Stimulated activated naive CD4-positive, alpha-beta T cell treated with Interleukin-2 at 50 U/mL for 16 hours (primary cell): ENCODE data around the gene PRSS57.
"Not testable (repeated sequence)": the region's sequence is repeated elsewhere in the genome, so short reads cannot be mapped to it uniquely, and the experiment has no call there.

Experiments used
- DNase-seq: peaks from one replicate; lab custom pipeline; 2025; lab: John Stamatoyannopoulos, UW

The PRSS57 gene

DNA sequence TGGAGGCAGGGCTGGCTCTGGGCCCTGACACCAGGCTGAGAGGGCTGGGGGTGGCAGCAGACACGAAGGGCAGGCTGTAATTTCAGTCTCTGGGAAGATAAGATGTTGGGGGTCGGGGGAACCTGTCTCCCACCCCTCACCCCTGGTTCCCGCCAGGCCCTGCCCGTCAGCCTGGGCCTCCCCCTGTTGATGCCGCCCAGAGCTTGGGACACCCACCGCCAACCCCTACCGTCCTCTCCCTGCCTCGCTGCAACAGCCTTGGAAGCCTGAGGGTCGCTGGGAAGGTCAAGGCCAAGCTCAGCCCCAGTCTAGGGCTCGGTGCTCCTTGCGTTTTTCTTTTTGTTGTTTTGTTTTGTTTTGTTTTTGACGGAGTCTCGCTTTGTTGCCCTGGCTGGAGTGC lies 28.0 kb upstream of the PRSS57 start:
- DNase-seq, result no peak

GRCh38 chr19:722553-723101 lies 27.4 kb upstream of the PRSS57 start:
- no peak for DNase-seq

- DNase-seq, result no peak
Measured at GRCh38 chr19:720345-721160, 25.3 kb upstream of the PRSS57 start.

- DNase-seq, result no peak
Measured at GRCh38 chr19:719636-720344, 24.5 kb upstream of the PRSS57 start.

- no peak for DNase-seq
Measured at GRCh38 chr19:718991-719512, 23.8 kb upstream of the PRSS57 start.

DNA sequence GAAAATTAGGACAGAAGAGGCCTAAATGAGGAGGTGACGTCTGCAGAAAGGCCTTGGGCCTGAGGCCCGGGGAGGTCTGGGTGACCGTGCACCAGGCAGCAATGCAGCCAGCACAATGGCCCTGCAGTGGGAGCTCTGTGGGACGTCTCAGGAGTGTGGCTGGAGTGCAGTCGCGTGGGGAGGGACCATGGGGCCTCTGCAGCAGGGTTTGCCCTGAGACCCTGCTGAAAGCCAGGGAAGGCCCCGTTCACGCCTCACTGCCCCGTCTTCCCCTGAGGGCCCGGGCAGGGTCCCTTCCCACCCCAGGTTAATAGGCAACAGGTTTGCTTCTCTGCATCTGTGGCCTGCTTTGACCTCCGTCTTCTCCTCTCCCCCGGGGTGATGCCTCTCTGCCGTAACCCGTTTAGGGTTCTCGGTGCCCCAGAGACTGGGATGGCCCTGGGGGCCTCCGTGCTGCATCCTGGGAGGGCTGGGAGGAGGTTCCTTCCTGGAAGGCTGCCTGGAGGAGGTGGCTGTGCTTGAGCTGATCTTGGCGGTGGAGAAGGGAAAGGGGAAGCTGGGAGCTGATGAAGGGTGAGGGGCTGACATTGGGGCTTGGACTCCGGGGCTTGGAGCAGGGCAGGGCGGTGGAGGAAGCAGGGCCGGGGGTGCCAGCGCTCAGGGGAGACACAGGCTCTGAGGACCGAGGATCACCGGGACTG lies 23.1 kb upstream of the PRSS57 start:
- DNase-seq, result no peak

GRCh38 chr19:715347-715746 lies 20.1 kb upstream of the PRSS57 start:
- DNase-seq, result no peak

DNA sequence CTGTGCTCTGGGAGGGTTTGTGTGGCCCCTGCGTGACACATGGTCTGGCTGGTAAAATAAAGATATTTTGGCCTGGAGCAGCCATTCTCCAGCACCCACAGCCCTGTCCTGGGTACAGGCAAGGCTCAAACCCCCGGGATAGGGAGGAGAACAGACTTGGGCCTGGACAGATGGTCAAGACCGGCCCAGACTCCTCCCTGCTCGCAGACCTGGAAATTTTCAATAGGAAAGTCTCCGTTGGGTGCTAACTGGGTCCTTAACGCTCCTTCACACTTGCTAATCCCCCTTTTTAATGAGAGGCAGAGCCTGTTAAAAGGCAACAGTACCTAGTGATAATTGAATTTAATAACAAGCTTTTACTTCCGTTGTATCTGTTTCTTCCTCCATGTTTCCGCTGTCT lies 16.0 kb upstream of the PRSS57 start:
- DNase-seq, result no peak

- DNase-seq, result no peak
Measured at GRCh38 chr19:710767-711166, 15.5 kb upstream of the PRSS57 start.

- DNase-seq, result no peak
Measured at GRCh38 chr19:709965-710571, 14.8 kb upstream of the PRSS57 start.

- DNase-seq, result no peak
Measured at GRCh38 chr19:709196-709964, 14.1 kb upstream of the PRSS57 start.

- no peak for DNase-seq
Measured at GRCh38 chr19:708154-709143, 13.2 kb upstream of the PRSS57 start, which contains the start of gene PALM. Gene PALM (plus strand): TSS chr19:708935. CDS start chr19:709147, 212 bp downstream.

- DNase-seq, result no peak
Measured at GRCh38 chr19:704447-704741, 9.1 kb upstream of the PRSS57 start.

DNA sequence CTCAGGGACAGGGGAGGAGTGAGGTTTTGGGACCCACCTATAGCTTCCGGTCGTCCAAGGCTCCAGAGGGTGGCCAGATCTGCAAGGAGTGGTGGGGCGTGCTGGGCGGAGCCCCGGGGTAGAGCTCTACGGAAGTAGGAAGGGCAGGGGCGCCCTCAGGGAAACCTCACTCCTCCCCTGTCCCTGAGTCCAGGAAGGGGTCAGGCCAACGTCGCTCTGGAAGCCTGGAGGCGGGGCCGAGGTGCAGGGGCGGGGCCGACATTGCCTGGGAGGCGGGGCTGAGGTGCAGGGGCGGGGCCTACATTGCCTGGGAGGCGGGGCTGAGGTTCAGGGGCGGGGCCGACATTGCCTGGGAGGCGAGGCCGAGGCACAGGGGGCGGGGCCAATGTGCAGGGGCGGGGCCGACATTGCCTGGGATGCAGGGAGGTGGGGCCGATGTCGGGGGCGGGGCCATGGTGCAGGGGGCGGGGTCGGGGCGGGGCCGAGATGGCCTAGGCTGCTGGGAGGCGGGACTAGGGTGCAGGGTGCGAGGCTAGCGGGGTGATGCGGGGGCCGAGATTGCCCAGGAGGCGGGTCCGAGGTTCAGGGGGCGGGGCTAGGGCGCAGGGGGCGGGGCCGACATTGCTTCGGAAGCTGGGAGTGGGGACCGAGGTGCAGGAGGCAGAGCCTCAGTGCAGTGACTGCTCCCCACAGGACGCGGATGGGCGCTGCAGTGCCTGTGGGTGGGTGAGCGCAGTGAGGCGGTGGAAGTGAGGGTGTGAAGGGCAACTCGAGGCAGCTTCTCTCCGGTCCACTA lies 8.6 kb upstream of the PRSS57 start:
- peak; percentile 38 for DNase-seq

- DNase-seq, result no peak
Measured at GRCh38 chr19:703329-703650, 8.0 kb upstream of the PRSS57 start.

GRCh38 chr19:702847-703246 lies 7.6 kb upstream of the PRSS57 start:
- DNase-seq, result not testable (repeated sequence)

GRCh38 chr19:699885-700284 lies 4.6 kb upstream of the PRSS57 start:
- DNase-seq, result not testable (repeated sequence)

GRCh38 chr19:698529-698928 lies 3.3 kb upstream of the PRSS57 start:
- not testable (repeated sequence) for DNase-seq
